ENCODE results near the gene POTEJ.
"Not testable (repeated sequence)": the region's sequence is repeated elsewhere in the genome, so short reads cannot be mapped to it uniquely, and the experiment has no call there.

Gene POTEJ

GRCh38 chr2:130611140-130611539 is at the start of gene POTEJ:
TSS of gene POTEJ (plus strand) at chr2:130611440. CDS start at chr2:130611533, 93 bp downstream.
- DNase-seq = not testable (repeated sequence)

DNA sequence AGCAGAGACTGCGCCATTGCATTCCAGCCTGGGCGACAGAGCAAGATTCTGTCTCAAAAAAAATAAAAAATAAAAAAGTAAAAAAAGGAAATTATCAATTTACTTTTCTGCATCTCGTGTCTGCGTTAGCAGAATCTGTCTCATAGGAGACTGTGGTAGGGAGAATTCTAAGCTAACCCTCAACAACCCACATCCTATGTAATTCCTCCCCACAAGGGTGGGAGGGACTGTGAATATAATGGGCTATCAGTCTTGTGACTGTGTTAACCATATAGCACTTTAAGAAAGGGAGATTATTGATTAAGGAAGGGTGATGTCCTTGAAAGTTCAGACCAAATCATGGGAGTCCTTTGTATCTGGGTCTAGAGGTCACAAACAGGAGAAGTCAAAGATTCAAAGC is 45.1 kb upstream of the POTEJ start:
- not testable (repeated sequence) for DNase-seq

DNA sequence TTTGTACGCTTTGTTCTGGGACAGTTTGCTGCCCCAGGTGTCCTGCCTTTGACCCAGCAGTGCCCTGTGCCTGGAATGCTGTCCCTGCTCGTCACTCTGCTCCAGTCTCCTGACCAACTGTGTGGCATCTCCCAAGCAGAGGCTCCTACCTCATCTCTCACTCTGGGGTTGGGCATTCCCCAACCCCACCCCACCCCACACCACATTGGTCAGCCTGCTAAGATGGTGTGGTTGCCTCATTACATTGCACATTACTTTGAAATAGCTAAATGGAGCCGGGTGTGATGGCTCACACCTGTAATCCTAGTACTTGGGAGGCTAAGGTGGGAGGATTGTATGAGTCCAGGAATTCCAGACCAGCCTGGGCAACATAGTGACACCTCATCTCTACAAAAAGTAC is 39.3 kb upstream of the POTEJ start:
- DNase-seq = not testable (repeated sequence)

DNA sequence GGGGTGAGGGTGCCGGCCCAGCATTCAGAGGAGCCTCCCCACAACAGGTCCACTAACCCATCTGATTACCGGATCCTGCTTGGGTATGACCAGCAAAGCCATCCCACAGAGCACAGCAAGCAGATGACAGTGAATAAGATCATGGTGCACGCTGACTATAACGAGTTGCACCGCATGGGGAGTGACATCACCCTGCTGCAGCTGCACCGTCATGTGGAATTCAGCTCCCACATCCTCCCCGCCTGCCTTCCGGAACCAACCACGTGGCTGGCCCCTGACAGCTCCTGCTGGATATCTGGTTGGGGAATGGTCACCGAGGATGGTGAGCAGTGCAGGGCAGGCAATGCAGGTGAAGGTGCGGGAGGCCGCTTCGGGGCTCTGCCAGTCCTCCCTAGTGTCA is 37.0 kb upstream of the POTEJ start:
- DNase-seq = not testable (repeated sequence)

- not testable (repeated sequence) for DNase-seq
Observed at GRCh38 chr2:130576209-130576784, 34.9 kb upstream of the POTEJ start.

DNA sequence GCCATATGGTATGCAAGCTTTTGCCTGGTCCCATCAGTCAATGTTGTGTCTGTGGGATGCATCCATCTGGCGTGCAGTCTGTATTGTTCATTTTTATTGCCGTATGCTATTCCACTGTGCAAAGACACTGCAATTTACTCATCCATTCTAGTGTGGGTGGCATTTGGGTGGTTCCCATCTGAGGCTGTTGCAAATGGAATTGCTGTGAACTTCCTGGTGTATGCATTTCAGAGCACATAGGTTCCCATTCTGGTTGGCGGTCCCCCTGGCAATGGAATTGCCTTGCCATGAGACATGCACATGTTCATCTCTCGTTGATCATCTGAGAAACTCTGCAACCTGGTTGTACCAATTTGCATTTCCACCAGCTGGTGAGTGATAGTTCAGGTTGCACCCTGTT is 33.7 kb upstream of the POTEJ start:
- not testable (repeated sequence) for DNase-seq

DNA sequence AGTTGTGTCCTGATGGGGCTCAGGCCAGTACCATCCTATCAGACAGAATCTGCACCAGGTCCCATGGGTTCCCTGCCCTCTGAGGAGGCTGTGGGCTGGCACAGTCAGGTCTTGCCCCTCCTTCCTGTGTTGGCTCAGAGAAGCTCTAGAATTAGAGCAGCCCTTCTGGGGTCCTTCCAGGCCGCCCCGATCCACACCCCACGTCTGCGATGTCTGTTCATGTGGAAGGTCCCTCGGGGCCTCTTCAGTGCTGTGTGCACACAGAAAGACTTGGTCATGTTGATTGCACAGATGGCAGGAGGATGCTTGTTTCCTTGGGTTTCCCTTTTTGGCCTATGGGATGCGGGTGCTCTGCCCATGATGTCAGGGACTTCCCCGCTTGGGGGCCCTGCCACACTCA is 32.1 kb upstream of the POTEJ start:
- DNase-seq = not testable (repeated sequence)

DNA sequence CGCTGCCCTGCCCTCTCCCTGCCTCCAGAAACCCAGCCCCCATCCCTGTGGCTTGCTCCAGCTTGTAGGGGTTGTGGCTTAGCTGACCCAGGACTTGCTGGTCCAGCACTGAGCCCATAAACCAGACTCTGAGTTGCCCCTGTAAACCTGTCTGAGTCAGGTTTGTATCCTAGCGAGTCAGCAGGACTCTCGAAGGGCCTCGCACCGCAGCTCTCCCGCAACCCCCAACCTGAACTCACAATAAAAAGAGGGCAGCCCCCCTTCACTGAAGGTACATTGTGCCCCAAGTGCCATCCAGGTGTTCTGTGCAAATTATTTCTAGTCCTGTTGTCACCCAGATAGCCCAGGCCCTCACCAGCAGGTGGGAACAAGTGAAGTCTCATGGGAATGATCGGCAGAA is 29.7 kb upstream of the POTEJ start:
- not testable (repeated sequence) for DNase-seq

DNA sequence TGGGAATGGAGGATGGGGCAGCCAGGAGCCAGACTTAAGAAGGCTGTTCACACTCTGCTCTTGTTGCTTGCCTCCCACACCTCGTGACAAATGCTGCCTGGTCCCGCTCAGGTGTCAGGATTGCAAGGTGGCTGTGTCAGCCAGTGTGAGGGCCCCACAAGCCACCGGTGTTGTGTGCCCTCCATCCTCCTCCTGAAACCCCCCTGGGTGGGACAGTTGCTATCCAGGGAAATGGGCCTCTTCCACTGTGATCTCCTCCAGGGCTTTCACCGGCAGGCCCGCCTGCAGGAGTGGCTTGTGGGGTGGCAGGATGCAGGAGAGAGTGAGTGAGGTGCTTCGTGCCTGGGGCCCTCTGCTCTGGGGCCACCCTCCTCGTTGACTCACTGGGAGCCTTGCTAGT is 28.3 kb upstream of the POTEJ start:
- DNase-seq = not testable (repeated sequence)

GRCh38 chr2:130583582-130583981 is 27.7 kb upstream of the POTEJ start:
- DNase-seq = not testable (repeated sequence)

DNA sequence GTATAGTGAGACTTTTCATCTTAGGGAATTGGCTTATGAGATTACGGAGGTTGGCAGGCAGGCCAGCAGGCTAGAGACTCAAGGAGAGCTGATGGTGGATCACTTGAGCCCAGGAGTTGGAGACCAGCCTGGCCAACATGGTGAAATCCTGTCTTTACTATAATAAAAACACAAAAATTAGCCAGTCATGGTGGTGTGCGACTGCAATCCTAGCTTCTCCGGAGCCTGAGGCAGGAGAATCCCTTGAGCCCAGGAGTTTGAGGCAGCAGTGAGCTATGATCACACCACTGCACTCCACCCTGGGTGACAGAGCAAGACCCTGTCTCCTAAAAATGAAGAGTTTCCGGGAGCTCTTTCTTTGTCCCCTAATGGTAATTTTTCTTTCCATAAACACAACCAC is 26.5 kb upstream of the POTEJ start:
- not testable (repeated sequence) for DNase-seq

- DNase-seq = not testable (repeated sequence)
Observed at GRCh38 chr2:130588688-130589458, 22.4 kb upstream of the POTEJ start.

DNA sequence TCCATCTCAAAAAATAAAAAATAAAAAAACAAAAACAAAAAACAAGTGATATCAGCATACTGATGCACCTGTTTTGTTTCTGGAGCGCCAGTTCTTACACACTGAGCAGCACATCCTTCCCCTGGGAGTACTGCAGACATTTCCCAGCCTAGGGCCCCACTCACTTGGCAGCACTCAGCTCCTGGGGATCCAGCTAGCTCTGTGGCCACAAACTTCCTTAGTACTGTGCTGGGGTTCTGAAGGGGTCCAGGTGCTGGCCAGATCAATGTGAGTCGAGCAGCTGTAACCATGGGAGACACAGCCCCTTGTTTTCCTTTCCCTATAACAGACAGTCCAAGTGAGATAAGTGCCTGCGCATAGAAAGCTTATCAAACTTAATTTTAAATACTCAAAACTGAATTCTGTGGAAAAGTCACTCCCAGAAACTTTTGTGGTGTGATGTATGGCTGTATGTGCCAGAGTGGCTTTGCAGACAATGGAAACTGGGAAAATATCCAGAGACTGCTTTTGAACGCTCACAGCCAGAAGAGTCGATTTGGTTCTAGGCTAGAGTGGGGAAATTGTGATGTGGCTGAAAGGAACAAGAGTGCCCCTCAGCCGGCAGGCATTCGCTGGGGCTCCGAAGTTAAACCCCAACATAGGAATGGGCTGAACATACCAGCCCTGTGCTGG is 20.9 kb upstream of the POTEJ start:
- DNase-seq = not testable (repeated sequence)

DNA sequence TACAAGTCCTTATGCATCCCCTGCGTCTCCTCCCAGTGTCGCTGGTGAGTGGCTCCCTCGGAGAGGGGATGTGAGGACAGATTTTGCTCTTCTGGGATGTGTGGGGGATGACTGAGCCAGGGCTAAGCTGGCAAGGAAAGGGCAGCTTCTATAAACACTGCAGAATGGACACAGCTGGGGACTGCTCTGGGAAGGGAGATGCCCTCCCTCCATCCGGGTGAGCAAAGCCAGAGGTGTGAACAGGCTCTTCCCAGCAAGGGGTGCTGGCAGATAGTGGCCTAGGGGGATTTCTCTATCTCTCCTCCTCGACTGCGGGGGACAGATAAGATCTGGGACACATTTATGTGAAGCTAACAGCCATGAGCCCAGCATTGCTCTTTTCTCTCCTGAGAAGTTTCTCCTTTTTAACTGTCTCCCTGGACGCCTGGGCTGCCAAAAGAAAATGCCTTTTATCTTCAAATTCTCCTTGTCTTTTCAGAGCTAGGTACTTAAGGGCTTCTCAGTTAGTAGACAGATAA is 20.3 kb upstream of the POTEJ start:
- DNase-seq = not testable (repeated sequence)

GRCh38 chr2:130592791-130593414 is 18.3 kb upstream of the POTEJ start:
- not testable (repeated sequence) for DNase-seq

DNA sequence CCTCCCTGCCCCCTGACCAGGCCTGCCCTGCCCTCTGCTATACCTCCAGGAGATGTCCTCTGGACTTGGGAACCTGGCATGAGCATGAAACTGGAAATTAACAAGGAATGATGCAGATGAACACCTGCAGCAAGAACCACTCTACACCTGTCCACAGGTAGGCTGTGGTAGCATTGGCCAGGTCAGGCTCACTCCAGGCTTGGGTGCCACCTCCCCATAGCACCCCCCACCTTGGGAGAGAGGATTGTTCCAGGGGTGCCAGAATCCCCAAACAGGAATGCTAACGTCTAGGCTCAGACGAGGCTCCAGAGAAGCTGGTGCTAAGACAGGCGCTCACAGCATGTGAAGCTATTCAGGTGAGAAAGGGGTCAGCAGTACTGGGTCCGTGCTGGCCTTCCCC is 17.2 kb upstream of the POTEJ start:
- not testable (repeated sequence) for DNase-seq

DNA sequence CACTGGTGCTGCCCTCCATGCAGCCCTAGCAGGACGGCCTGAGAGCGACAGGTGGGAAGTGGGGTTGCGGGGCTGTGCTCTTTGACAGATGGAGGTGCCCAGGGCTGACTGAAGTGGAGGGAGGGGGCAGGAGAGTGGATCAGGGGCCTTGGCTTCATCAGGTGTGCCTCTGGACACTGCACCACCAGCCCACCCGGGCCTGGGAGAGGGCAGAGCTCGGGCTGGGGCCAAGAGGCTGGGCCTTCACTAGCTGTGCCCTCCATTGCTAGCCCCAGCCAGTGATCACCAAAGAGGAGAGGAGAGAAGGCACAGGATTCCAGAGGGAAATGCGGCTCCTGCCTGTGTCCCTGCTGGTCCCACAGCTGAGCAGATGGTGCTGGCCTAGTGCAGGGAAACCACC is 14.5 kb upstream of the POTEJ start:
- DNase-seq = not testable (repeated sequence)

DNA sequence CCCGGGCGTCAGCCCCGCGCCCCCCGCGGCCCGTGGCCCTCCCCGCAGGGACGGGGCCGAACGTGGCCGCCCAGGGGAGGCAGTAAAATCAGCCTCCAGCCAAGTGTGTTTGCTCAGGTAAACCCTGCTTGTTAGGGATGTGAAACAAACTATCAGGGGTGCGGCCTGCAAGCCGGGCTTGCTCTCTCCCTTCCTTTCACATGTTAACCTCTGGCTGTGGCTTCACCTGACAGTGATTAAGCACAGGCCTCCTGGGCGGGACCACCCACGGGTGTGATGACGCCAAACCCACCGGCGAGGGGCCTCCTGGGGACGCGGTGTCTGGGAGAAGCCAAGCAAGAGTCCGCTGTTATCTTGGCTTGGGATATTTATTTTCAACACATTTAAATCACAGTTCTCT is 13.2 kb upstream of the POTEJ start:
- not testable (repeated sequence) for DNase-seq

- not testable (repeated sequence) for DNase-seq
Observed at GRCh38 chr2:130598463-130598862, 12.8 kb upstream of the POTEJ start.

DNA sequence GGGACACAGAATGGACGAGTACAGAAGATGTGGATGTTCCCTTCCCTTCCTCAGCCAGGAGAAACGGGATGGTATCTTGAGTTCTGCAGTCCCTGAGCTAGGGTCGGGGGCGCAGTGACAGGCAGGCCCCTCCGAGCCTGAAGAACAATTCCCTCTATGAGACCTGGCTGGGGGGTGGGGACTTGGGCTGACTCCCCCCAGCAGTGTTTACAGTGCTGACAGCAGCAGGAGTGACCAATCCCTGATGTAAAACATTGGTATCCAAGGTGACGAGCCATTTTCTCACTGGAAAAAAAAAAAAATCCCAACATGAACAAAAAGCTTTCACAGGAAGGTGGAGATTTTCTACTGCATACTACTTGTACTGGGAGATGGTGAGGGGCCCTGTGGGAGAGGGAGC is 11.8 kb upstream of the POTEJ start, which contains the start of gene CFC1:
CFC1 (minus strand) TSS at position 183 of the 400 bp plus-strand sequence. CDS start 288 bp downstream, outside the sequence.
- DNase-seq = not testable (repeated sequence)

DNA sequence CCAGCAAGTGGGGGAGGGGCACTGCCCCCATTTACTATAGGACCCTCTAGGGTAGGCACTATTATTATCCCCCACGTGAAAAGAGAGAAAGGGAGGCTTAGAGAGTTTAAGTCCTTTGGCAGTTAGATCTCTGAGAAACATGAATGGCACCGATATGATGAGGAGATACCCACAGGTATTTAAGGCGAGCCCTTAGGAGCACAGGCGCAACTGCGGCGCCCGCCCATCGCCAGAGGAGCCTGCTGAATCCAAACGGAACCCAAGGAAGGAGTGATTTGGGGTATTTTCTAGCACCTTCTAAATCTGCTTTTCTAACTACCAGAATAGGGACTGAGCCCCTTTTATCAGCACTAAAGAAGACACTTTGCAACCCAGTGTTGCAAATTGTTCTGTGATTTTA is 11.3 kb upstream of the POTEJ start:
- DNase-seq = not testable (repeated sequence)

DNA sequence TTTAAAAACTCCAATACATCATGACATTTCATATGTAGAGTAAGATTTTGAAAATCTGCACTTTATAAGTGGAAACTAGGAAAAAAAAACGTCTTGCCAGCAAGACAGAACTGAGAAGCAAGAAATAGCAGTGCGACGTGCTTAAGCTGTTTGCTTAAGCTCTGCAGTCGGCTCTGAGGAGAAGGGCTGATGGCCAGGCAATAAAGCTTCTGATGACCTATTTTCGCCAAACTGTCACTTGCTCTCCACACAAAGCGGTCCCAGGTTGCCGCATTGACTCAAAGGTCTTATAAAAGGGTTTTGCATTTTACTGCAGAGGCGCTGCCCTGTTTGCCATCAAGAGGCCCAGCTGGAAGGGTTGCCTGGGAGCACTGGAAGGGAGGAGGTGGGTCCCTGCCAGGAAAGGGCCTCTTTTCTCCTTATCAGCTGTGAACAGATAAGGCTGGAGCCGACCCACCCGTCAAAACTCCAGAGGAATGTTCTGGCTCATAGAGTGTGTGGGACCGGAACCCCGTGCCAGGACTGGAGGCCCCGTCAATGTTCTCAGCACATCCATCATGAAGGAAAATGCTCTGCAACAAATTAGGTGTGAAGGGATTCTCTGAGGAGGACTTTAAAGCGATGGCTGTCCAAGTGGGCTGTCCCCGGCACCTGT is 9.5 kb upstream of the POTEJ start:
- DNase-seq = not testable (repeated sequence)

Measured in activated CD4-positive, CD25-positive, alpha-beta regulatory T cell (primary cell).